ENCODE results near the gene HECTD1.
A peak's percentile ranks its signal among the peaks of the same experiment; 100 is the strongest.

Gene HECTD1

GRCh38 chr14:31181271-31181670 lies 26.3 kb downstream of the HECTD1 start:
- H2AFZ ChIP-seq (ENCODE audit: insufficient read depth, low read length, poor library complexity) = no peak overlapping the region
- no peaks in the 10 kb centered on the region for H3K9me3 ChIP-seq (ENCODE audit: insufficient read depth, low read depth, low read length)
- H4K8ac ChIP-seq (ENCODE audit: low read depth, low read length) = no peak overlapping the region
- H3K27ac ChIP-seq (ENCODE audit: low read depth, low read length) = no peak overlapping the region
- H2BK120ac ChIP-seq (ENCODE audit: insufficient read depth, low read length, poor library complexity) = no peak overlapping the region
- H3K18ac ChIP-seq (ENCODE audit: low read length) = no peak overlapping the region
- no peak overlapping the region for H3K4ac ChIP-seq (ENCODE audit: low read depth, low read length)
- H4K91ac ChIP-seq (ENCODE audit: low read depth, low read length) = no peak overlapping the region
- DNase-seq = no peak
- no peaks in the 10 kb centered on the region for H3K27me3 ChIP-seq (ENCODE audit: insufficient read depth, low read length)
- H4K12ac ChIP-seq (ENCODE audit: low read depth, low read length) = no peak overlapping the region
- H3K9ac ChIP-seq (ENCODE audit: low read length) = no peak overlapping the region
- no peak overlapping the region for H3K23ac ChIP-seq (ENCODE audit: low read length)
- no peak overlapping the region for H2BK5ac ChIP-seq (ENCODE audit: low read depth, low read length, poor library complexity)
- no peak overlapping the region for H3K4me3 ChIP-seq (ENCODE audit: low read depth, low read length)
- peaks cover 6% of the 10 kb centered on the region for H3K79me2 ChIP-seq (ENCODE audit: control insufficient read depth, insufficient read depth, low read length, poor library complexity)
- no peak overlapping the region for H3K4me2 ChIP-seq (ENCODE audit: low read length)
- H3K4me1 ChIP-seq (ENCODE audit: control insufficient read depth in 1 of 2, insufficient read depth in 2 of 2, low read length in 2 of 2) = no peaks in the 10 kb centered on the region
- H2AK5ac ChIP-seq (ENCODE audit: low read length) = no peak overlapping the region
- H3K79me1 ChIP-seq (ENCODE audit: low read length) = no peaks in the 10 kb centered on the region
- H2BK12ac ChIP-seq (ENCODE audit: low read length) = no peak overlapping the region
- WGBS (ENCODE audit: extremely low coverage, insufficient coverage, insufficient read length) = no CpG with 5 or more reads among the region's 3 CpGs
- peaks cover 8 to 18% of the 10 kb centered on the region in 2 experiments for H3K36me3 ChIP-seq (ENCODE audit: control insufficient read depth in 1 of 2, insufficient read depth in 2 of 2, low read length in 2 of 2)
- no peak overlapping the region for H3K14ac ChIP-seq (ENCODE audit: low read length)

DNA sequence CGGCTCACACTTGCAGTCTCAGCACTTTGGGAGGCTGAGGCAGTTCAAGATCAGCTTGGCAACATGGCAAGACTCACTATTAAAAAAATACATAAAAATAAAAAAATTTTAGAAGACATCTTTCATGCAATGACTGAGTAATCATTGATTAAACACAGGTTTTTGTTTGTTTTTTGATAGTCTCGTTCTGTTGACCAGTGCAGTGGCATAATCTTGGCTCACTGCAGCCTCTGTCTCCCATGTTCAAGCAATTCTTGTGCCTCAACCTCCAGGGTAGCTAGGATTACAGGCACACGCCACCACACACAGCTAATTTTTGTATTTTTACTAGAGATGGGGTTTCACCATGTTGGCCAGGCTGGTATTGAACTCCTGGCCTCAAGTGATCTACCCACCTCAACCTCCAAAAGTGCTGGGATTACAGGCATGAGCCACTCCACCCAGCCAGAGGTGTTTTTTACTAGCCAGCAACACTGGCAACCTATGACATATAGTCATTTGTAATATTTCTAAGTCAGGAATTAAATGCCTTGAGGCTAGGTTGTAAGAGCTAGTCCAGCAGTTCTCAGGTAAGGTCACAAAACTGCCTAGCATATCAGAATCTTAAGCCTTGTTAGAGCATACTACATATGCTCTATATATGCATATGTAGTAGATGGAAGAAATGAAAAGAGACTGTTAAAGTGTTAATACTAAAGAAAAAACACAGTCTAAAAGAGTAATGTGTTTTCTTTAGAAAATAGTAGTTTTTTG lies 27.1 kb downstream of the HECTD1 start:
- DNase-seq = peak in 1 of 2 donors; percentile 22
- Histone ChIP-seq H2AK5ac (ENCODE audit: low read length) (no peak overlapping the region), H2BK12ac (ENCODE audit: low read length) (no peak overlapping the region), H3K14ac (ENCODE audit: low read length) (no peak overlapping the region), H3K18ac (ENCODE audit: low read length) (no peak overlapping the region), H2BK5ac (ENCODE audit: low read depth, low read length, poor library complexity) (no peak overlapping the region), H3K9me3 (ENCODE audit: insufficient read depth, low read depth, low read length) (no peaks in the 10 kb centered on the region), H2AFZ (ENCODE audit: insufficient read depth, low read length, poor library complexity) (no peak overlapping the region), H3K4me1 (ENCODE audit: control insufficient read depth in 1 of 2, insufficient read depth in 2 of 2, low read length in 2 of 2) (no peaks in the 10 kb centered on the region), H4K12ac (ENCODE audit: low read depth, low read length) (no peak overlapping the region), H3K9ac (ENCODE audit: low read length) (no peak overlapping the region), H4K8ac (ENCODE audit: low read depth, low read length) (no peak overlapping the region), H3K79me1 (ENCODE audit: low read length) (no peaks in the 10 kb centered on the region), H3K4me2 (ENCODE audit: low read length) (no peak overlapping the region), H3K27ac (ENCODE audit: low read depth, low read length) (no peak overlapping the region), H3K27me3 (ENCODE audit: insufficient read depth, low read length) (no peaks in the 10 kb centered on the region), H2BK120ac (ENCODE audit: insufficient read depth, low read length, poor library complexity) (no peak overlapping the region), H3K36me3 (ENCODE audit: control insufficient read depth in 1 of 2, insufficient read depth in 2 of 2, low read length in 2 of 2) (peaks cover 8 to 17% of the 10 kb centered on the region in 2 experiments), H3K4ac (ENCODE audit: low read depth, low read length) (no peak overlapping the region), H3K4me3 (ENCODE audit: low read depth, low read length) (no peak overlapping the region), H3K79me2 (ENCODE audit: control insufficient read depth, insufficient read depth, low read length, poor library complexity) (peaks cover 6% of the 10 kb centered on the region), H4K91ac (ENCODE audit: low read depth, low read length) (no peak overlapping the region), H3K23ac (ENCODE audit: low read length) (no peak overlapping the region)
- no CpG with 5 or more reads among the region's 3 CpGs for WGBS (ENCODE audit: extremely low coverage, insufficient coverage, insufficient read length)

- Histone ChIP-seq H2AK5ac (ENCODE audit: low read length) (no peak overlapping the region), H2AFZ (ENCODE audit: insufficient read depth, low read length, poor library complexity) (no peak overlapping the region), H3K27ac (ENCODE audit: low read depth, low read length) (no peak overlapping the region), H3K23ac (ENCODE audit: low read length) (no peak overlapping the region), H3K4ac (ENCODE audit: low read depth, low read length) (no peak overlapping the region), H3K36me3 (ENCODE audit: control insufficient read depth in 1 of 2, insufficient read depth in 2 of 2, low read length in 2 of 2) (peaks cover 23 to 27% of the 10 kb centered on the region in 2 experiments), H3K9ac (ENCODE audit: low read length) (no peak overlapping the region), H2BK120ac (ENCODE audit: insufficient read depth, low read length, poor library complexity) (no peak overlapping the region), H4K91ac (ENCODE audit: low read depth, low read length) (no peak overlapping the region), H3K27me3 (ENCODE audit: insufficient read depth, low read length) (no peaks in the 10 kb centered on the region), H3K14ac (ENCODE audit: low read length) (no peak overlapping the region), H4K8ac (ENCODE audit: low read depth, low read length) (no peak overlapping the region), H3K79me1 (ENCODE audit: low read length) (no peaks in the 10 kb centered on the region), H3K4me1 (ENCODE audit: control insufficient read depth in 1 of 2, insufficient read depth in 2 of 2, low read length in 2 of 2) (no peaks in the 10 kb centered on the region), H3K4me2 (ENCODE audit: low read length) (no peak overlapping the region), H3K4me3 (ENCODE audit: low read depth, low read length) (no peak overlapping the region), H3K9me3 (ENCODE audit: insufficient read depth, low read depth, low read length) (no peaks in the 10 kb centered on the region), H2BK12ac (ENCODE audit: low read length) (no peak overlapping the region), H3K18ac (ENCODE audit: low read length) (no peak overlapping the region), H4K12ac (ENCODE audit: low read depth, low read length) (no peak overlapping the region), H3K79me2 (ENCODE audit: control insufficient read depth, insufficient read depth, low read length, poor library complexity) (no peaks in the 10 kb centered on the region), H2BK5ac (ENCODE audit: low read depth, low read length, poor library complexity) (no peak overlapping the region)
- no peak for DNase-seq
- 100% methylated on average over 1 of the region's 4 CpGs for WGBS (ENCODE audit: extremely low coverage, insufficient coverage, insufficient read length)
These were observed 33.2 kb downstream of the HECTD1 start for GRCh38 chr14:31174433-31174832.

GRCh38 chr14:31173120-31173837 lies 34.3 kb downstream of the HECTD1 start:
- Histone ChIP-seq H3K79me2 (ENCODE audit: control insufficient read depth, insufficient read depth, low read length, poor library complexity) (no peaks in the 10 kb centered on the region), H3K23ac (ENCODE audit: low read length) (no peak overlapping the region), H3K9me3 (ENCODE audit: insufficient read depth, low read depth, low read length) (no peaks in the 10 kb centered on the region), H2BK120ac (ENCODE audit: insufficient read depth, low read length, poor library complexity) (no peak overlapping the region), H3K27ac (ENCODE audit: low read depth, low read length) (no peak overlapping the region), H4K91ac (ENCODE audit: low read depth, low read length) (no peak overlapping the region), H4K8ac (ENCODE audit: low read depth, low read length) (no peak overlapping the region), H3K18ac (ENCODE audit: low read length) (no peak overlapping the region), H3K4me2 (ENCODE audit: low read length) (no peak overlapping the region), H2AK5ac (ENCODE audit: low read length) (no peak overlapping the region), H3K4me3 (ENCODE audit: low read depth, low read length) (no peak overlapping the region), H3K14ac (ENCODE audit: low read length) (no peak overlapping the region), H2AFZ (ENCODE audit: insufficient read depth, low read length, poor library complexity) (no peak overlapping the region), H3K4me1 (ENCODE audit: control insufficient read depth in 1 of 2, insufficient read depth in 2 of 2, low read length in 2 of 2) (no peaks in the 10 kb centered on the region), H4K12ac (ENCODE audit: low read depth, low read length) (no peak overlapping the region), H2BK5ac (ENCODE audit: low read depth, low read length, poor library complexity) (no peak overlapping the region), H3K27me3 (ENCODE audit: insufficient read depth, low read length) (no peaks in the 10 kb centered on the region), H3K4ac (ENCODE audit: low read depth, low read length) (no peak overlapping the region), H3K79me1 (ENCODE audit: low read length) (no peaks in the 10 kb centered on the region), H3K9ac (ENCODE audit: low read length) (no peak overlapping the region), H3K36me3 (ENCODE audit: control insufficient read depth in 1 of 2, insufficient read depth in 2 of 2, low read length in 2 of 2) (peaks cover 21 to 27% of the 10 kb centered on the region in 2 experiments), H2BK12ac (ENCODE audit: low read length) (no peak overlapping the region)
- no peak for DNase-seq
- no CpG with 5 or more reads among the region's 15 CpGs for WGBS (ENCODE audit: extremely low coverage, insufficient coverage, insufficient read length)
